Measurements from ENCODE around the gene TBPL1. TPM values are rescaled to one million over a fixed set of nuclear protein-coding genes. Genes with fewer than 3 reads are reported as not detected.
"Not testable (repeated sequence)": the region's sequence is repeated elsewhere in the genome, so short reads cannot be mapped to it uniquely, and the experiment has no call there.

The TBPL1 gene
- total RNA-seq, 3 donors from 2014 or later: 10.2 to 16.4 (median 15.4) TPM

DNA sequence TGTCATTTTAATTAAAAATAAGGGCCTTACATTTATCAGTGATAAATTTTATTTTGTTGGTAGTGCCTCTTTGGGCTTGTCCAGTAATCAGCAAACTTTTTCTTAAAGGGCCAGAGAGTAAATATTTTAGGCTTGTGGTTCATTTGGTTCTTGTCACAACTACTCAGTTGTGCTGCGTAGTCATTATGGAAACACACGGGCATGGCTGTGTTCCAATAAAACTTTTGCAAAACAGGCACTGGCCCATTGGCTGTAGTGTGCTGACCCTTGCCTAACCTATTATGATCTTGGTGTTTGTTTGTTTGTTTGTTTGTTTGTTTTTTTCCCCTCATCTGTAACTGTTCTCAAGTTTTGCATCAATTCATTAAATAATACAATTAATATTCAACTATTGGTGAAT is 19.4 kb downstream of the TBPL1 start:
- no peaks in the 10 kb centered on the region for H3K4me1 ChIP-seq
- intact Hi-C loops (cut with DNase I; ENCODE audit: low total_unique reads): no loop called here
- no peak overlapping the region for H3K27ac ChIP-seq
- no peak overlapping the region for H3K4me3 ChIP-seq
- no peaks in the 10 kb centered on the region for H3K27me3 ChIP-seq
- no peaks in the 10 kb centered on the region for H3K9me3 ChIP-seq
- TF ChIP-seq POLR2A (IDR thresholded peaks at IDR 0.05) (no peak), POLR2AphosphoS5 (IDR thresholded peaks at IDR 0.05) (no peak)
- TF ChIP-seq, protein P1, sequence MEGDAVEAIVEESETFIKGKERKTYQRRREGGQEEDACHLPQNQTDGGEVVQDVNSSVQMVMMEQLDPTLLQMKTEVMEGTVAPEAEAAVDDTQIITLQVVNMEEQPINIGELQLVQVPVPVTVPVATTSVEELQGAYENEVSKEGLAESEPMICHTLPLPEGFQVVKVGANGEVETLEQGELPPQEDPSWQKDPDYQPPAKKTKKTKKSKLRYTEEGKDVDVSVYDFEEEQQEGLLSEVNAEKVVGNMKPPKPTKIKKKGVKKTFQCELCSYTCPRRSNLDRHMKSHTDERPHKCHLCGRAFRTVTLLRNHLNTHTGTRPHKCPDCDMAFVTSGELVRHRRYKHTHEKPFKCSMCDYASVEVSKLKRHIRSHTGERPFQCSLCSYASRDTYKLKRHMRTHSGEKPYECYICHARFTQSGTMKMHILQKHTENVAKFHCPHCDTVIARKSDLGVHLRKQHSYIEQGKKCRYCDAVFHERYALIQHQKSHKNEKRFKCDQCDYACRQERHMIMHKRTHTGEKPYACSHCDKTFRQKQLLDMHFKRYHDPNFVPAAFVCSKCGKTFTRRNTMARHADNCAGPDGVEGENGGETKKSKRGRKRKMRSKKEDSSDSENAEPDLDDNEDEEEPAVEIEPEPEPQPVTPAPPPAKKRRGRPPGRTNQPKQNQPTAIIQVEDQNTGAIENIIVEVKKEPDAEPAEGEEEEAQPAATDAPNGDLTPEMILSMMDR (IDR thresholded peaks at IDR 0.05): no peak
- DNase-seq (ENCODE audit: low spot score in 2 of 2): no peak
- H3K36me3 ChIP-seq: no peaks in the 10 kb centered on the region

DNA sequence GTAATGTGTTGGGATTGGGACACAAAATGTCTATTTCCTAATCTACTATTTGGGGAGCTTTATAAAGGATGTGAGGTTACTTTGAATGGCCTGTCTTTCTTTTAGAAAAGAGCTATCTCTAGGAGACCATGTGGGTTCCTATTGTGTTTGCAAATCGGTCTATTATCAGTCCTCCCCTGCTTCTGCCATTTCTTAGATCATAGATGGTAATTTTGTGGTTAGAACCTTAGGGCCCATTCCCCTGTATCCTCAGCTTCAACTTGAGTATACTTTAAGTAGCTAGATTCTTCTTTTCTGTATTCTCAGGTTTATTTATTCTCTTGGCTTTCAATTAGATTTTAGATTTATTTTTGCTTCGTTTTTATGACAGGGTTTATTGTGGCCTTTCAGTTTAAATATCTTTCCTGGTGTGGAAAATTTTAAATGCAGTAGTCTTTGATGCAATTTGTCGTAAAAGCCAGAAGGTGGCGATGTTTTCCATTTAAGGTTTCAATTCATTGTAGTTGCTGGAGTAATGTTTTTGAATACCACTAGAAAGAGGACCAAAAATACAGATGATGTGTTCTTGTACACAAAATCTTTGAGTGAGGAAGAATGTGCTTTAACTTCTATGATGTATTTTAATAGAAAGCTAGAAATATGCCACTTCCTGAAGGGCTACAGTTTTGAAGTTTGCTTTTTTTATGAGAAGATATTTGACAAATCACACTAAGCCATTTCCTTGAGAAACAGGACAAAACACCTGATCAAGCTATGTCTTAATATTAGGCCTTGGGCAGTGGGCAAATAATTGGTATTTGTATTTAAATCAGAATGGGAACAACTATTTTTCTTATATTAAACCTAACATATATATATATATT is 20.3 kb downstream of the TBPL1 start:
- no peak for DNase-seq (ENCODE audit: low spot score in 2 of 2)
- no peaks in the 10 kb centered on the region for H3K9me3 ChIP-seq
- TF ChIP-seq, protein P1 (IDR thresholded peaks at IDR 0.05): peak; percentile 66 to 81 (median 77)
- no peak for TF ChIP-seq POLR2A (IDR thresholded peaks at IDR 0.05)
- H3K27ac ChIP-seq: no peak overlapping the region
- no peaks in the 10 kb centered on the region for H3K4me1 ChIP-seq
- intact Hi-C loops (cut with DNase I; ENCODE audit: low total_unique reads): no loop called here
- H3K4me3 ChIP-seq: no peak overlapping the region
- H3K27me3 ChIP-seq: no peaks in the 10 kb centered on the region
- H3K36me3 ChIP-seq: no peaks in the 10 kb centered on the region

DNA sequence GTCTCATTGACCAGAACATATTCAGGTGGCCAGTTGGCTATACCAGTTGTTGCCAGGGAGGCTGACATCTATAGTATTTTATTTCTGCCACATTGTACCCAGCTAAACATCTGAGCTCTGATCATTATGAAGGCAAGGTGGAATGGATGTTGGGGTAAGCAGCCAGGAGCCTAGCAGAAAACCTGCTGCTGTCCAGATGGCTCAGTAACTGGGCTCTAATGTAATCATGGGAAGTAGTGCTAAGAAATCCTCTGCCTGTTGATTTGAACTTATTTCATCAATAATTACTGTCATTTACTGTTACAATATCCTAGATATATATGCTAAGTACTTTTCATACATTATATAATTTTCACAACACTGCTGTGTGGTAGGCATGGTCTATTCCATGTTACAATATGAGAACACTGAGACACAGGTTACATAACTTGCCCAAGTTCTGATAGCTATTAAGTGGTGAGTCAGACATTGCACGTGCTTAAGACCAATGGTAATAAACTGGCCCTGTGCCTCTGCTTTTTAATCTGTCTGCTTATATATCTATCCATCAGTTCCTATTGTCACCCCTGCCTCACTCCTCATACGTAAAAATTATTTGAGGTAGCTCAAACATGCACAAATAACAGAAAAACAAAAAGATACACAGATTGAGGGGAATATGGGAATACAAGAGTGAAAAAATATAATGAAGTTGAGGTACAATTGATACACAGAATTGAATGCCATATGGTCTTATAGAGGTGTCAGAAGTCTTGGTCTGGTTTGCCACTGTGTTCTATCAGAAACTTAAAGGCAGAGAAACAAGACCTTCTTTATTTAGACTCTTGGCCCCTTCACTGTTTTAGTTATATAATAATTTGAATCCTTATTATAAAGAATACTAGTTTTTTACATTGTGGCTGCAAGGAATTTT is 25.2 kb downstream of the TBPL1 start:
- no peak overlapping the region for H3K4me3 ChIP-seq
- H3K4me1 ChIP-seq: peaks cover 0 to 7% of the 10 kb centered on the region in 2 donors
- TF ChIP-seq POLR2AphosphoS5 (IDR thresholded peaks at IDR 0.05): no peak
- intact Hi-C loops (cut with DNase I; ENCODE audit: low total_unique reads): no loop called here
- H3K27ac ChIP-seq: no peak overlapping the region
- no peaks in the 10 kb centered on the region for H3K36me3 ChIP-seq
- no peaks in the 10 kb centered on the region for H3K27me3 ChIP-seq
- no peak for DNase-seq (ENCODE audit: low spot score in 2 of 2)
- H3K9me3 ChIP-seq: no peaks in the 10 kb centered on the region

DNA sequence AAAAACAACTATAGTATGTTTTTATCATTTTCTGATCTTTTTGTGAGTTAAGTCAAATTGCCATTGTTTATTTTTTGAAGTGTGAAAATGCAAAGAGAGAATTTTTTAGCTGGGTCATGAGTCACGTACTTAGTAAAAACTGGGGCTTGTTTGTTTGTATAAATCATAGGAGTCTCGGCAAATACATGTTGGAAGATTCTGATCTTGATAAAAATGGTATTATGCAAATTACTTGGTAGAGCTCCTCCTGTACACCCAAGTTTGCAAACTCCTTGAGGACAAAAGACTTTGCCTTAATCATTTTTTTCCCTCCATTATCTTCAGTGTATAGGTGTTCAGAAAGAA is 25.8 kb downstream of the TBPL1 start:
- H3K4me1 ChIP-seq: peaks cover 0 to 7% of the 10 kb centered on the region in 2 donors
- intact Hi-C loops (cut with DNase I; ENCODE audit: low total_unique reads): no loop called here
- H3K27ac ChIP-seq: no peak overlapping the region
- H3K4me3 ChIP-seq: no peak overlapping the region
- no peaks in the 10 kb centered on the region for H3K27me3 ChIP-seq
- TF ChIP-seq POLR2A (IDR thresholded peaks at IDR 0.05): no peak
- no peak for TF ChIP-seq POLR2AphosphoS5 (IDR thresholded peaks at IDR 0.05)
- TF ChIP-seq, protein P1 (IDR thresholded peaks at IDR 0.05): no peak
- H3K9me3 ChIP-seq: no peaks in the 10 kb centered on the region
- H3K36me3 ChIP-seq: no peaks in the 10 kb centered on the region
- DNase-seq (ENCODE audit: low spot score in 2 of 2): no peak

DNA sequence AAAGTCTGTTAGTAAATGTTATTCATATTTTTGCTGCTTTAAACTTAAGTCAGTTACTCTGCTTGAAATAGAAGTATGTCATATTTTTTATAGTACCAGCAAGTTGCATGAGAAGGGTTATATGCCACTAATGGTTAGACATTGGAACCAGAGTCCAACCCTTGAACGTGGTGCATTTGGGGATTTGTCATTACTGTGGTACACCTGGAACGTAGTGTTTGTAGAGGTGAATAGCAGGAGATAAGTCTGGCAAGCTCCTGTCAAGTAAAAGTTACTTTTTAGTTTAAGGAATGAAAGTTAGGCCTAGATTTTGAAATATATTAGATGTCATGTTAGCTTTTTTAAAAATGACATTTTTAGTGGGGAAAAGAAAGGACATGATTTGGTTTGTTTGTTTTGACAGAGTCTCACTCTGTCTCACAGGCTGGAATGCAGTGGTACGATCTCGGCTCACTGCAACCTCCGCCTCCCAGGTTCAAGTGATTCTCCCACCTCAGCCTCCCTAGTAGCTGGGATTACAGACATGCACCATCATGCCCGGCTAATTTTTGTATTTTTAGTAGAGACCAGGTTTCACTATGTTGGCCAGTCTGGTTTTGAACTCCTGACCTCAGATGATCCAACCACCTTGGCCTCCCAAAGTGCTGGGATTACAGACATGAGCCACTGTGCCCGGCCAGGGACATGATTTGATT is 26.4 kb downstream of the TBPL1 start:
- H3K9me3 ChIP-seq; H3K4me1 ChIP-seq; intact Hi-C loops (cut with DNase I; ENCODE audit: low total_unique reads); H3K36me3 ChIP-seq; H3K27me3 ChIP-seq; H3K4me3 ChIP-seq; DNase-seq (ENCODE audit: low spot score in 2 of 2); H3K27ac ChIP-seq: not testable (repeated sequence)

All from breast epithelium (tissue), 4 donors.